GM18517 (cell line): ENCODE results near the gene C1orf185.
"Not testable (repeated sequence)": the region's sequence is repeated elsewhere in the genome, so short reads cannot be mapped to it uniquely, and the experiment has no call there.

ENCODE experiments used
- ATAC-seq: cut with Tn5 transposase; IDR thresholded peaks from one replicate; pipeline ENCODE4 v1.9.1; 2021; ENCODE audit warnings: mild to moderate bottlenecking, moderate library complexity; ENCODE audit not compliant: unreplicated experiment

Gene C1orf185

GRCh38 chr1:51101976-51102375 lies at the start of gene C1orf185:
TSS of gene C1orf185 (plus strand) at chr1:51102228. CDS start at chr1:51102234, 6 bp downstream.
- ATAC-seq: no peak

- no peak for ATAC-seq
Measured at GRCh38 chr1:51058858-51059257, 43.2 kb upstream of the C1orf185 start.

GRCh38 chr1:51061231-51061918 lies 40.7 kb upstream of the C1orf185 start:
- no peak for ATAC-seq

GRCh38 chr1:51063121-51063520 lies 38.9 kb upstream of the C1orf185 start:
- no peak for ATAC-seq

- no peak for ATAC-seq
Measured at GRCh38 chr1:51070011-51070410, 32.0 kb upstream of the C1orf185 start.

GRCh38 chr1:51070640-51071039 lies 31.4 kb upstream of the C1orf185 start:
- no peak for ATAC-seq

- no peak for ATAC-seq
Measured at GRCh38 chr1:51071291-51072042, 30.6 kb upstream of the C1orf185 start.

GRCh38 chr1:51072043-51072439 lies 30.0 kb upstream of the C1orf185 start:
- ATAC-seq: no peak

GRCh38 chr1:51072651-51073050 lies 29.4 kb upstream of the C1orf185 start:
- ATAC-seq: no peak

- no peak for ATAC-seq
Measured at GRCh38 chr1:51073456-51073855, 28.6 kb upstream of the C1orf185 start.

GRCh38 chr1:51086496-51087271 lies 15.3 kb upstream of the C1orf185 start:
- no peak for ATAC-seq

- no peak for ATAC-seq
Measured at GRCh38 chr1:51088474-51088873, 13.6 kb upstream of the C1orf185 start.

- no peak for ATAC-seq
Measured at GRCh38 chr1:51093581-51093980, 8.4 kb upstream of the C1orf185 start.

GRCh38 chr1:51097171-51097570 lies 4.9 kb upstream of the C1orf185 start:
- ATAC-seq: no peak

- ATAC-seq: peak; percentile 77
Measured at GRCh38 chr1:51100264-51100880, 1.7 kb upstream of the C1orf185 start.

- ATAC-seq: no peak
Measured at GRCh38 chr1:51114137-51114536, 12.1 kb downstream of the C1orf185 start.

GRCh38 chr1:51115714-51116404 lies 13.8 kb downstream of the C1orf185 start:
- ATAC-seq: no peak

GRCh38 chr1:51119331-51119730 lies 17.3 kb downstream of the C1orf185 start:
- no peak for ATAC-seq

- no peak for ATAC-seq
Measured at GRCh38 chr1:51120629-51121028, 18.6 kb downstream of the C1orf185 start.

- ATAC-seq: not testable (repeated sequence)
Measured at GRCh38 chr1:51127152-51127551, 25.1 kb downstream of the C1orf185 start.

- no peak for ATAC-seq
Measured at GRCh38 chr1:51131185-51131584, 29.2 kb downstream of the C1orf185 start.
